ENCODE measurements around the gene FRMPD4. TPM values are rescaled to one million over a fixed set of nuclear protein-coding genes. Genes with fewer than 3 reads are reported as not detected.

Gene FRMPD4
- total RNA-seq, 1 donor from 2014 or later: not detected

- intact Hi-C loops (cut with micrococcal nuclease): no loop called here
These were observed 222.1 kb downstream of the FRMPD4 start for GRCh38 chrX:12360383-12360782.

GRCh38 chrX:12360986-12361598 lies 222.8 kb downstream of the FRMPD4 start:
- intact Hi-C loops (cut with micrococcal nuclease): no loop called here

GRCh38 chrX:12363216-12363615 lies 224.9 kb downstream of the FRMPD4 start:
- intact Hi-C loops (cut with micrococcal nuclease): no loop called here

GRCh38 chrX:12366440-12366839 lies 228.2 kb downstream of the FRMPD4 start:
- intact Hi-C loops (cut with micrococcal nuclease): no loop called here

GRCh38 chrX:12367254-12367653 lies 229.0 kb downstream of the FRMPD4 start:
- intact Hi-C loops (cut with micrococcal nuclease): no loop called here

- intact Hi-C loops (cut with micrococcal nuclease): no loop called here
These were observed 232.3 kb downstream of the FRMPD4 start for GRCh38 chrX:12370497-12370986.

GRCh38 chrX:12372111-12372510 lies 233.8 kb downstream of the FRMPD4 start:
- intact Hi-C loops (cut with micrococcal nuclease): no loop called here

- intact Hi-C loops (cut with micrococcal nuclease): no loop called here
These were observed 236.0 kb downstream of the FRMPD4 start for GRCh38 chrX:12374286-12374685.

GRCh38 chrX:12378253-12378652 lies 240.0 kb downstream of the FRMPD4 start:
- intact Hi-C loops (cut with micrococcal nuclease): no loop called here

- intact Hi-C loops (cut with micrococcal nuclease): no loop called here
These were observed 240.4 kb downstream of the FRMPD4 start for GRCh38 chrX:12378706-12379105.

GRCh38 chrX:12379671-12380070 lies 241.4 kb downstream of the FRMPD4 start:
- intact Hi-C loops (cut with micrococcal nuclease): no loop called here

- intact Hi-C loops (cut with micrococcal nuclease): no loop called here
These were observed 244.9 kb downstream of the FRMPD4 start for GRCh38 chrX:12383196-12383595.

- intact Hi-C loops (cut with micrococcal nuclease): no loop called here
These were observed 252.0 kb downstream of the FRMPD4 start for GRCh38 chrX:12390301-12390700.

- intact Hi-C loops (cut with micrococcal nuclease): no loop called here
These were observed 258.3 kb downstream of the FRMPD4 start for GRCh38 chrX:12396584-12396983.

- intact Hi-C loops (cut with micrococcal nuclease): no loop called here
These were observed 261.9 kb downstream of the FRMPD4 start for GRCh38 chrX:12400218-12400617.

GRCh38 chrX:12401252-12401651 lies 263.0 kb downstream of the FRMPD4 start:
- intact Hi-C loops (cut with micrococcal nuclease): no loop called here

- intact Hi-C loops (cut with micrococcal nuclease): no loop called here
These were observed 265.3 kb downstream of the FRMPD4 start for GRCh38 chrX:12403474-12404082.

- intact Hi-C loops (cut with micrococcal nuclease): no loop called here
These were observed 267.0 kb downstream of the FRMPD4 start for GRCh38 chrX:12405306-12405705.

- intact Hi-C loops (cut with micrococcal nuclease): no loop called here
These were observed 272.2 kb downstream of the FRMPD4 start for GRCh38 chrX:12410523-12410922.

- intact Hi-C loops (cut with micrococcal nuclease): no loop called here
These were observed 273.6 kb downstream of the FRMPD4 start for GRCh38 chrX:12411831-12412230.

- intact Hi-C loops (cut with micrococcal nuclease): no loop called here
These were observed 274.3 kb downstream of the FRMPD4 start for GRCh38 chrX:12412561-12412960.

- intact Hi-C loops (cut with micrococcal nuclease): no loop called here
These were observed 281.3 kb downstream of the FRMPD4 start for GRCh38 chrX:12419591-12419990.

- intact Hi-C loops (cut with micrococcal nuclease): no loop called here
These were observed 283.6 kb downstream of the FRMPD4 start for GRCh38 chrX:12421918-12422317.

Data from T-helper 1 cell treated with Interleukin-12 subunit alpha and Interleukin-12 subunit beta and Interleukin-4 antibody, amounts not matched to agents 30 ng/mL and 1 ng/mL, for 36 hours (primary cell).